Activated T-cell treated with anti-CD3 and anti-CD28 coated beads, Interleukin-2, amount 50 U/mL, for 24 hours (primary cell): ENCODE results near the gene PRPSAP1.

Source experiments
- DNase-seq: peaks from one replicate; pipeline ENCODE4 v3.0.0-alpha.2; 2020
- H3K27ac Mint-ChIP-seq: 2 replicates; pipeline ENCODE4 v1.8.0; 2020; ENCODE audit warnings: mild to moderate bottlenecking, mixed read lengths
- H3K27me3 Mint-ChIP-seq: 2 replicates; pipeline ENCODE4 v1.8.0; 2020; ENCODE audit warnings: mixed read lengths
- H3K36me3 Mint-ChIP-seq: 2 replicates; pipeline ENCODE4 v1.8.0; 2020; ENCODE audit warnings: low read depth, mixed read lengths
- H3K4me1 Mint-ChIP-seq: 2 replicates; pipeline ENCODE4 v1.8.0; 2020; ENCODE audit warnings: low read depth, mixed read lengths
- H3K4me3 Mint-ChIP-seq: 2 replicates; pipeline ENCODE4 v1.8.0; 2020; ENCODE audit warnings: mild to moderate bottlenecking, moderate library complexity, mixed read lengths
- H3K9me3 Mint-ChIP-seq: 2 replicates; pipeline ENCODE4 v1.8.0; 2020; ENCODE audit warnings: mixed read lengths

Gene PRPSAP1

DNA sequence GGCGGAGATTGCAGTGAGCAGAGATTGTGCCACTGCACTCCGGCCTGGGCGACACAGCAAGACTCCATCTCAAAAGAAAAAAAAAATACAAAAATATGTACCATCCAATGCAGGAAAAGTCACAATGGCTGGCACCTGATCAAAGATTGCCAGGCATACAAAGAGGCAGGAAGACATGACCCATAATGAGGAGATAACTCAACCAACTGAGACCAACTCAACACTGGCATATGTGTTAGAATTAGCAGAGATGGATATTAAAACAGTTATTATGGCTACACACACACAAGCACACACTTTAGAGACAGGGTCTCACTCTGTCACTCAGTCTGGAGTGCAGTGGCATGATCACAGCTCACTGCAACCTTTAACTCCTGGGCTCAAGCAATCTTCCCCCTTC lies 56.3 kb downstream of the PRPSAP1 start:
- H3K4me1 Mint-ChIP-seq: no peaks in the 10 kb centered on the region
- H3K27ac Mint-ChIP-seq: no peak overlapping the region
- H3K4me3 Mint-ChIP-seq: no peak overlapping the region
- H3K27me3 Mint-ChIP-seq: no peaks in the 10 kb centered on the region
- peaks cover 2% of the 10 kb centered on the region for H3K36me3 Mint-ChIP-seq
- DNase-seq: no peak
- H3K9me3 Mint-ChIP-seq: no peaks in the 10 kb centered on the region

GRCh38 chr17:76296889-76297288 lies 56.8 kb downstream of the PRPSAP1 start:
- no peaks in the 10 kb centered on the region for H3K9me3 Mint-ChIP-seq
- peaks cover 5% of the 10 kb centered on the region for H3K36me3 Mint-ChIP-seq
- H3K27ac Mint-ChIP-seq: no peak overlapping the region
- DNase-seq: no peak
- no peak overlapping the region for H3K4me3 Mint-ChIP-seq
- H3K27me3 Mint-ChIP-seq: no peaks in the 10 kb centered on the region
- H3K4me1 Mint-ChIP-seq: no peaks in the 10 kb centered on the region

- peaks cover 5% of the 10 kb centered on the region for H3K36me3 Mint-ChIP-seq
Measured at GRCh38 chr17:76296186-76296585, 57.5 kb downstream of the PRPSAP1 start.

DNA sequence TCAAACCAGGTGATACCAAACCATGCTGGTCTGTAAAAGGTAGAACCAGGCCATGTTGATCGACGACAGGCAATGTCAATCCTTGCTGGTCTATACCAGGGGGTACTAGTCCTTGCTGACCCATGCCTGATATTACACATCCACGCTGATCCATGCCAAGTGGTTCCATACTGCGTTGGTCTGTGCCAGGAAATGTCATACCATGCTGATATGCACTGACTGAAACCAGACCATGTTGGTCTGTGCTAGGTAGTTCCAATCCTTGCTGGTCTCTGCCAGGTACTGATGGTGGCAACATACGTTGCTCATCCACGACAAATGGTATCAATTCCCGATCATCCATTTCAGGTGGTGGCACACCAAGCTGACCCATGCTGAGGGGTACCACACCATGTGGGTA lies 60.6 kb downstream of the PRPSAP1 start:
- H3K27ac Mint-ChIP-seq: no peak overlapping the region
- H3K36me3 Mint-ChIP-seq: peaks cover 7% of the 10 kb centered on the region
- no peaks in the 10 kb centered on the region for H3K27me3 Mint-ChIP-seq
- H3K9me3 Mint-ChIP-seq: no peaks in the 10 kb centered on the region
- no peaks in the 10 kb centered on the region for H3K4me1 Mint-ChIP-seq
- DNase-seq: no peak
- no peak overlapping the region for H3K4me3 Mint-ChIP-seq

More at GRCh38 chr17:76296186-76296585, 57.5 kb downstream of the PRPSAP1 start:
- Mint-ChIP-seq H3K27me3 (no peaks in the 10 kb centered on the region), H3K4me1 (no peaks in the 10 kb centered on the region), H3K27ac (no peak overlapping the region), H3K9me3 (no peaks in the 10 kb centered on the region), H3K4me3 (no peak overlapping the region)
- no peak for DNase-seq

DNA sequence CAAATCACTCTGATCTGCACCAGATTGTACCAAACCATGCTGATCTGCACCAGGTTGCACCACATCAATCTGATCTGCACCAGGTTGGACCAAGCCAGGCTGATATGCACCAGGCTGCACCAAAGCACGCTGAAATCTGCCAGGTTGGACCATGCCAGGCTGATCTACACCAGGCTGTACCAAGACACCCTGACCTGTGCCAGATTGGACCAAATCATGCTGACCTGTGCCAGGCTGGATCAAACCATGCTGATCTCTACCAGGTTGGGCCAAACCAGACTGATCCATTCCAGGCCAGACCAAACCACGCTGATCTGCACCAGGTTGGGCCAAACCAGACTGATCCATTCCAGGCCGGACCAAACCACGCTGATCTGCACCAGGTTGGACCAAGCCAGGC lies 61.1 kb downstream of the PRPSAP1 start:
- Mint-ChIP-seq H3K4me1 (no peaks in the 10 kb centered on the region), H3K9me3 (no peaks in the 10 kb centered on the region), H3K27me3 (no peaks in the 10 kb centered on the region), H3K36me3 (peaks cover 7% of the 10 kb centered on the region), H3K27ac (no peak overlapping the region), H3K4me3 (no peak overlapping the region)
- DNase-seq: no peak

DNA sequence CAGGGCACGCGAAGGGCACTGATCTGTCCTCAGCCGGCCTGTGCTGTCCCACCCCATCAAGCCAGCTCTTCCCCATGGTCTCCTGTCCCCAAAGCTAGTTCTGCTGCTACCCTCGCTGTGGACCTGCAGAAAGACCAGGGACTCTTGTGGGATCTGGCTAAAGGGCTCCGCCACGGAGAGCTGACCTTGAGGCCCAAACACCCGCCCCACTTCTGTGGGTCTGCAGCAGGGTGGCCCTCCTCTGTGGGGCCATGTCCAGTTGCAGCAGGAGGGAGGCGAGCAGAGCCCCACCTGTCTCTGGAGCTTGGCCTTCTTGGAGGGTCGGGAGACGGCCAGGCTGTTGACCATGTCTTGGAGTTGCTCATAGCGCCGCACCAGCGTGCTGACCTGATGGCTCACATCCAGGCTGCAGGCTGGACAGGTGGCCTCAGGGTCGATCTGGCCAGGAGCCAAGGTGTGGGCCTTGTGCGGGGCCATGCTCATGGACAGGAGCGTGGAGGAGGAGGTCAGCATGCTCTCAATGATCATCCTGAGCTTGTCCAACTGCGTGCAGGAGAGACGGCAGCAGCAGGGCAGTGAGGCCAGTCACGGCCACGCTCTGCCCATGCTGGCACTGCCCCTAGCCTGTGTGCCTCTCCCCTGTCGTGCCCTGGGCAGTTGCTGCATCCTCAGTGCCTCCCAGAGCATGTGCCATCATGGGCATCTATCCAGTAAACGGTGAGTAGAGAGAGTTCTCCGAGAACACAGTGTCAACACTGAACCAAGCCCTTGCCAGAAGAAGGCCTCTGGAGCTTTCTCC lies 71.9 kb downstream of the PRPSAP1 start:
- H3K4me3 Mint-ChIP-seq: no peak overlapping the region
- peaks cover 16% of the 10 kb centered on the region for H3K4me1 Mint-ChIP-seq
- H3K27ac Mint-ChIP-seq: peak overlapping the region; percentile 22
- no peak for DNase-seq
- H3K36me3 Mint-ChIP-seq: no peaks in the 10 kb centered on the region
- no peaks in the 10 kb centered on the region for H3K27me3 Mint-ChIP-seq
- H3K9me3 Mint-ChIP-seq: no peaks in the 10 kb centered on the region

DNA sequence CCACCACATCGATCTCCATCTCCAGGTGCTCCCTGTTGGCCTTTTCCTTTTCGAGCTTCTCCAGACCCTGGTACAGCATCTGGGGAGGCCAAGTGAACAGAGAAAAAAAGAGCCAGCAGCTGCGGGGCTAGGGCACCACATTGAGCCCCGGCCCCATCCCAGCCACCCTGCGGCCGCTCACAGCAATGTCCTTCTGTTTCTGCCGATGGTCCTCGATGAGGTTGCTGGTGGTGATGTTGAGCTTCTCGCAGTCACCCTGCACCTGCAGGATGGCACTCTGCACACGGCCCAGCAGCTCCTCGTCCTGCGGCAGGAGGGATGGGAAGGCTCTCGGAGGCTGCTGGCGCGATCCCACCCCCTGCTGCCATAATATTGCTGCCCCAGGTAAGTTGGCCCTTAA lies 73.1 kb downstream of the PRPSAP1 start:
- Mint-ChIP-seq H3K4me3 (no peak overlapping the region), H3K9me3 (no peaks in the 10 kb centered on the region), H3K36me3 (no peaks in the 10 kb centered on the region), H3K27ac (peak overlapping the region; percentile 67), H3K27me3 (no peaks in the 10 kb centered on the region), H3K4me1 (peaks cover 25% of the 10 kb centered on the region)
- DNase-seq: no peak

DNA sequence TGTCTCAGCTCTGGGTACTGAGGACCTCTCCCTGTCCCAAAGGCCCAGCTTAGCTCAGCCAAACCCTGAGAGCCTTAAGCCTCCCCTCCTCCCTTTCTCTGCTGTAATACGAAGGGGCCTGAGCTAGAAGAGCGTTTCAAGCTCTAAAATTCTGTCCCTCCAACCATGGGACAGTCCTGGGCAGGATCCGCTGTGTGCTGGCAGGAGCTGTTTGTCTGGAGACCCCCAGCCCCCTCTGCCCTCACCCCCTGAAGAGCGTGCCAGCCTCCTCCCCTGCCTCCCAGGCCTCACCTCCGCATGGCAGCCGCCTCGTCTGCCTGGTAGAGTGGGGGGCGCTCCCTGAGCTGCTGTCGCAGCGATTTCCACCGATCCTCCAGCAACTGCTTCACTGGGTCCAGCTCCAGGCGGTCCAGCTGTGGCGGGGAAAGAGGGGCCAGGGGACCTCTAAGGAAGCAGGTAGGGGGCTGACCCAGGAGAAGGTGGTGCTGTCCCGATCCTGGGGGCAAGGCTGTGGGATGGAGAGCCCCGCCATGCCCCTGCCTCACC lies 73.9 kb downstream of the PRPSAP1 start:
- Mint-ChIP-seq H3K4me1 (peaks cover 32% of the 10 kb centered on the region), H3K27ac (peak overlapping the region; percentile 66), H3K9me3 (no peaks in the 10 kb centered on the region), H3K27me3 (no peaks in the 10 kb centered on the region), H3K36me3 (no peaks in the 10 kb centered on the region), H3K4me3 (no peak overlapping the region)
- DNase-seq: no peak

GRCh38 chr17:76278952-76279741 lies 74.6 kb downstream of the PRPSAP1 start:
- Mint-ChIP-seq H3K27ac (peak overlapping the region; percentile 64), H3K36me3 (no peaks in the 10 kb centered on the region), H3K4me1 (peaks cover 38% of the 10 kb centered on the region), H3K9me3 (no peaks in the 10 kb centered on the region), H3K4me3 (no peak overlapping the region), H3K27me3 (no peaks in the 10 kb centered on the region)
- peak; percentile 93 for DNase-seq

GRCh38 chr17:76278268-76278908 lies 75.3 kb downstream of the PRPSAP1 start:
- DNase-seq: no peak
- Mint-ChIP-seq H3K36me3 (no peaks in the 10 kb centered on the region), H3K27ac (peak overlapping the region; percentile 64), H3K4me1 (peaks cover 46% of the 10 kb centered on the region), H3K4me3 (no peak overlapping the region), H3K9me3 (no peaks in the 10 kb centered on the region), H3K27me3 (no peaks in the 10 kb centered on the region)

GRCh38 chr17:76277300-76278267 lies 76.1 kb downstream of the PRPSAP1 start:
- H3K36me3 Mint-ChIP-seq: no peaks in the 10 kb centered on the region
- peak overlapping the region; percentile 1 for H3K27ac Mint-ChIP-seq
- no peaks in the 10 kb centered on the region for H3K27me3 Mint-ChIP-seq
- H3K4me3 Mint-ChIP-seq: no peak overlapping the region
- no peak for DNase-seq
- peaks cover 54% of the 10 kb centered on the region for H3K4me1 Mint-ChIP-seq
- H3K9me3 Mint-ChIP-seq: no peaks in the 10 kb centered on the region

GRCh38 chr17:76276461-76277299 lies 77.0 kb downstream of the PRPSAP1 start:
- Mint-ChIP-seq H3K4me1 (peaks cover 56% of the 10 kb centered on the region), H3K9me3 (no peaks in the 10 kb centered on the region), H3K36me3 (peaks cover 2% of the 10 kb centered on the region), H3K27me3 (no peaks in the 10 kb centered on the region), H3K4me3 (no peak overlapping the region), H3K27ac (peak overlapping the region; percentile 1)
- no peak for DNase-seq

DNA sequence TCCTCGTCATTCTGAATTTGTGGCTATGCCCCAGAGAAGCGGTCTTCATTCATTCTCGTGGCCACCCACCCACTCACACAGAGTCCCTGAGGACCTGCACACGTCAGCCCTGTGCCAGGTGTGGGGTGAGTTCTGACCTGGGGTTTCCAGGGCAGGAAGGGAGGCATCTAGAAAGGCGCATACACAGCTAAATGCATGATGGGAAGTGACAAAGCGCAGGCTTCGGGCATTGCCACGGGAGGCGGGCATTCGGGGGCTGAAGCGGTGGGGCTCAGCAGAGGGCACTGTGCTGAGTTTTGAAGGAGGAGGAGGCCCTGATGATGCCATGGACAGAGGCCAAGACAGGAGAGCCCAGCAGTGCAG lies 77.7 kb downstream of the PRPSAP1 start:
- no peak for DNase-seq
- peaks cover 62% of the 10 kb centered on the region for H3K4me1 Mint-ChIP-seq
- no peaks in the 10 kb centered on the region for H3K9me3 Mint-ChIP-seq
- no peak overlapping the region for H3K4me3 Mint-ChIP-seq
- peaks cover 8% of the 10 kb centered on the region for H3K36me3 Mint-ChIP-seq
- peak overlapping the region; percentile 82 for H3K27ac Mint-ChIP-seq
- no peaks in the 10 kb centered on the region for H3K27me3 Mint-ChIP-seq
